HG03520 (cell line): ENCODE data around the gene GAB1.

Experiments
- ATAC-seq: cut with Tn5 transposase; IDR thresholded peaks from one replicate; pipeline ENCODE4 v1.9.1; 2021; ENCODE audit warnings: mild to moderate bottlenecking, moderate library complexity; ENCODE audit not compliant: unreplicated experiment

Gene GAB1

DNA sequence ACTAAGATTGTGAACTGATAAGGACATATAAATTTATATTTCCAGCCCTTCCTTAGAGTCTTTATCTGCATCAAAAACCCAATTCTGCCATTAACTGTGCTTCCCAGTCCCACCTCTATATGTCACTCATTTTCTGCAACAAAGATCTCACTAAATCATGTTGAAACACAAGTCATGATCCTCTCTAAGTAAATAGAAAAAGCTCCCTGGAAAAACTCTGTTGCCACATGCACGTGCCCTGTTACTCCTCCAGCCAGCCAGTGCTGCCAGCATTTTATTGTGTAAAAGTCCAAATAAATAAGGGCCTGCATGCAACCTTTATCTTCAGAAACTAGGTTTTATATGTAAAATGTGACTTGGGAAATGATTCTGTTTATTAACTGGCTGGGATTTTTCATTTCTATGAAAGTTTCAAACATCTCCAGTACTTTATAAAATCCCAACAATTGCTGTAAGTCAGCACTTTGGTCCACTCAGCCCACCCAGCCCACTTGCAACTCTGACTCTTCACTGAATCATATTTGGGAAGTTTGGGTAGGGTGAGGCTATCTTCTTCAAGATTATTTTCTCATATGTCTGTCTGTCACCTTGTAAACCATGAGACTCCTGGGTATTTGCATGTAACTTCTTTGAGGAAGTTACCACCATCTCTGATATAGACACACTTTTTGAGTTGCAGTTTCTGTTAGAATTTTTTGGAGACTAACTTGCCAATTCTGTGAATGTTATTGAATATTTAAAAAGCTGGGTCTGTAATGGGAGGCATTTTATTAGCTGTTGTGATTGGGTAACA, 136.9 kb downstream of the GAB1 start:
- ATAC-seq: peak; percentile 68

DNA sequence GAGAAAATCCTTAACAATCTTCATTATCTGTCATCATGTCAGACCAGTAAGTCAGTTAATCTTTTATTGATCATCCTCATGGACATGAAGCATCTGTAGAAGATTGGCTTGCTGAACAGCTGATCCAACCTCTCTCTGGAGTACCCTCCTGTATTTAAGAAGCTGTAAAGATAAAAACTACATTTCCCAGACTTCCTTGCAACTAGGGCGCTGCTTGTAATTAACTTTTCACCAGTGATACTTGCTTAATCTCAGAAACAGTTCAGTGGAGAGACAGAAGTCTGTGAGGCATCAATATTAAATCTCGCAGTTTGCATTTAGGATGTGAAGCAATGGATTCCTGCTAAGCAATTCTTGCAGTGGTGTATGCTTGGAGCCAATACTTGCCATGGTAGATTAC, 140.8 kb downstream of the GAB1 start:
- no peak for ATAC-seq

GRCh38 chr4:143481361-143481760, 144.7 kb downstream of the GAB1 start:
- no peak for ATAC-seq

DNA sequence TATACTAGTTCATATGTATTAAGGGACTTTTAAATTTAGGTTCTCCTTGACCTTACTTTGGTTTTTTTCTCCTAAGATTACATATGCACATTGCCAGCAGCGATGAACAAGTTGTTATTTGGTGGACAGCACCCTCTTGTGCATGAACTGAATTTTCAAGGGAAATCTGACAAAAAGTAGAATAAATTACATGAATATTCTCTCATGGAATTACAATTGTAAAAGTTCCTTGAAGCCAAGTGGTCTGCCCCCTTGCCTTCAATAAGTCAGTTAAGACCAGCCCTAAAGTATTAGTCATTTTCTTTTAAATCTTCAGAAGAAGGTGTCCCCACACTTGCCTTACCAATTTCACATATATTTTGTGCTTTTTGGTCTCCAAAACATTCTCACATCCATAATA, 146.2 kb downstream of the GAB1 start:
- peak; percentile 53 for ATAC-seq

- no peak for ATAC-seq
Observed at GRCh38 chr4:143486314-143486713, 149.6 kb downstream of the GAB1 start.

- ATAC-seq: no peak
Observed at GRCh38 chr4:143488687-143489086, 152.0 kb downstream of the GAB1 start.

DNA sequence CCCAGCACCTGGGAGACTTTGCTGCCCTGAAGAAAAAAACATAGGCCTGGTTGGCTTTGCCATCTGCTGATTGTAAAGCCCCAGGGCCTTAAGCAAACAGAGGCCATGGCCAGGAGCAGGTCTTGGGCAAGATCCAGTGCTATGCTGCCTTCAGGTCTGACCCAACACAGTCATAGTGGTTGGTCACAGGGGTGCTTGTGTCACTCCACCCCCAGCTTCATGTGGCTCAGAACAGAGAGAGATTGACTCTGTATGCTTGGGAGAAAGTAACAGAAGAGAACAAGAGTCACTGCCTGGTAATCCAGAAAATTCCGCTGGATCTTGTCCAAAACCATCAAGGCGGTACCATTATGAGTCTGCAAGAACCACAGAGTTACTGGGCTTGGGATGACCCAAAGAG, 152.4 kb downstream of the GAB1 start:
- ATAC-seq: no peak

GRCh38 chr4:143498021-143498420, 161.3 kb downstream of the GAB1 start:
- no peak for ATAC-seq

DNA sequence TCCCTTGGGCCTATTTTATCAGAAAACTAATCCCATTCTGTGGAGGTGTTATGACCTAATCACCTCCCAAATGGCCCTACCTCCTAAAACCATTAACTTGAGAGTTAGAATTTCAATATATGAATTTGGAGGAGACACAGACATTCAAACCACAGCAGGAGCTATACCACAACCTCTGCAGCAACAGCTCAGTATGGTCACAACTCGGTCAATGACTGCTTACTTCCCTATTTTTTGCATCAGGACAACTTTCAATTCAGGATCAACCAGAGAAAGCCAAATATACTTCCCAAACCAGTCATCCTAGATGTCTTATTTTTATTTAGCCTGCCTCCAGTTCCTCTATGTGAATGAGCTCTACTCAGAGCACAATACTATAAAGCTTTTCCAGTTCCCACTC, 165.6 kb downstream of the GAB1 start:
- no peak for ATAC-seq

- no peak for ATAC-seq
Observed at GRCh38 chr4:143506031-143506430, 169.4 kb downstream of the GAB1 start.

GRCh38 chr4:143511906-143512305, 175.2 kb downstream of the GAB1 start:
- no peak for ATAC-seq

DNA sequence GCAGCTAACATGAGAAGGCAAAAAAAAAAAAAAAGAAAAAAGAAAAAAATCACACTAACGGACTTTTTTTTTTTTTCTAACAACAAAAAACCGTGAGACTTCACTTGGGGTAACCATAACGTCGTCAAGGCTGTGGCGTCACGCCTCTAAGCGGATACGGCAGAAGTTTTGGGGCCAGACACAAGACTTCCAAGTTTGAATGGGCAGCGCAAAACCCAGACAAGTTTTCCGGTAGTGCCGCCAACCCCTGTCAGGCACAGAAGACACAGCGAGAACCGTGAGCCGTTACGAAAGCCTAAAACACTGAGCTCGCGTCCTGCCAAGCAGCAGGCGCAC, 176.3 kb downstream of the GAB1 start:
- ATAC-seq: peak; percentile 45

- peak; percentile 80 for ATAC-seq
Observed at GRCh38 chr4:143513314-143514168, 176.9 kb downstream of the GAB1 start, which contains the start of gene SMARCA5. TSS of gene SMARCA5 (plus strand) at chr4:143513702. CDS start at chr4:143513925, 223 bp downstream.

GRCh38 chr4:143514169-143514495, 177.5 kb downstream of the GAB1 start:
- no peak for ATAC-seq

DNA sequence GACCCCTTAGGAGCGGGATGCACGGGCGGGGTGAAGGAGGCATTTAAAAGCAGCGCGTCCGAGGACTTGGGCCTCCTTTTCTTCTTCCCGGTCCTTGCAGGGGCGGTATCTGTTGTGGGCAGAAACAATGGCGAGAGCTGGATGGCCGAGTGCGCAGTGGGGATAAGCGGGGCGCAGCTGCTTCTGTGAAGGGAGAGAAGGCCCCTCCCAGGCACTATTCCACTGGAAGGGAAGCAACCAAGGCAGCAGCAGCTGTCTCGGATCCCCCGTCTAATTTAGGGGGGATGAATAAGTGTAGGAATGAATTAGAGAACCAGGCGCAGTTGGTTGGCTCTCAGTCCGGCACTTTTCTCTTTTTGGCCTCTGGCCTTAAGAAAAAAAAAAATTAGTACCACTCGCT, 177.8 kb downstream of the GAB1 start:
- ATAC-seq: no peak

DNA sequence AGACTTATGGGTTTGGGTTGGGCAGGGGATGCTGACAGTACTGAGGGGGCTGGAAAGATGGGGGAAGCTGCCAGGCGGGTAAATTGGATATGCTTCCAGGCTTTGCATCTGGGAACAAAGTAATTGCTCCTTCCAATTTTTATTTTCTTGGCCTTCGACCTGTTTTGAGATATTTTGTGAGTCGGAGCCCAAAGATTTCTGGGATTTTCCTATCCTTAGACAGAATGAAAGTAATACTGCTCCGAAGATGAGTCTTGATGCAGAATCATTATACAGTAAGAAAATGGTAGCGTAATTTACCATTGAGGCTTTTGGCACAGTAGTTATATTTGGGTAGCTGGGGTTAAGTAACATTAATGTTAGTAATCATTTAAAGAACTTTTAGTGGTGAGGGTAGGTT, 178.2 kb downstream of the GAB1 start:
- ATAC-seq: no peak

- ATAC-seq: no peak
Observed at GRCh38 chr4:143515905-143516304, 179.2 kb downstream of the GAB1 start.

DNA sequence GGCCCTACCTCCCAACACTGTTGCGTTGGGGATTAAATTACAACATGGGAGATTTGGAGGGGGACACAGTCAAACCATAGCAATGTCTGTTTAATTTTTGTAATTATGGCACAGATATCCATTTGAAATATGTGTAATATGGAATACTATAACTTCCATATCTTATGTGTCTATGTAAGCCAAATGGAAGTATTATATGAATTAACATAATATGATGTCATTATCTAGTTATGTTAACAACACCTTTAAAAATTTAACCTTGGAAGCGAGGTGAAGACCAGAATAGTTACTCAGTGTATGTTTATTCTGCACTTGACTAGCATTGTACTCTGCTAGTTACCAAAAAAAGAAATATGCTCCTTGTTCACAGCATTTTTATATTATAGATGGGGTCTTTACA, 181.1 kb downstream of the GAB1 start:
- no peak for ATAC-seq
